Activated naive CD4-positive, alpha-beta T cell treated with anti-CD3 and anti-CD28 coated beads, Interleukin-2, amount 50 U/mL, for 16 hours (primary cell): ENCODE measurements around the gene BCL11A.
A peak's percentile ranks its signal among the peaks of the same experiment; 100 is the strongest.

Experiments
- DNase-seq: peaks from one replicate; pipeline ENCODE4 v3.0.0-alpha.2; 2020

Gene BCL11A

GRCh38 chr2:60558536-60558935 lies 5.1 kb upstream of the BCL11A start:
- no peak for DNase-seq

GRCh38 chr2:60557486-60557864 lies 4.0 kb upstream of the BCL11A start:
- no peak for DNase-seq

- no peak for DNase-seq
Observed at GRCh38 chr2:60556576-60557485, 3.4 kb upstream of the BCL11A start.

DNA sequence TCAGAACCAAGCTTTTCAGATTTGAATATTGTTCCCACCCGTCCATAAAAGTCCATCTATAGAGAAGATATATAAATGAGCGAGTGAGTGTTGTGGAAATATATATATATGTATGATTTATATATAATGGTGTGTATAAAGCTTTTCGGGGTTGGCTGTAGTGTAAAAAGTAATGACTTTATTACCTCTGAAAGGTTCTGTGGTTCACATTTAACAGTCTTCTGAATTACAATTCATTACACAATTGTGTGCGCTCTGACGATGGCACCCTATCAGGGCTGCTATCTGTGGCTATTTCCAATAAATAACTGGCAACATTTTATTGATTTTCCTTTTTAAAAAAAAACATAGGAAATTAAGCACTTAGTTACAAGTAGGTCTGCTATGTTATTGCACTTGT lies 2.7 kb upstream of the BCL11A start:
- DNase-seq, result no peak

DNA sequence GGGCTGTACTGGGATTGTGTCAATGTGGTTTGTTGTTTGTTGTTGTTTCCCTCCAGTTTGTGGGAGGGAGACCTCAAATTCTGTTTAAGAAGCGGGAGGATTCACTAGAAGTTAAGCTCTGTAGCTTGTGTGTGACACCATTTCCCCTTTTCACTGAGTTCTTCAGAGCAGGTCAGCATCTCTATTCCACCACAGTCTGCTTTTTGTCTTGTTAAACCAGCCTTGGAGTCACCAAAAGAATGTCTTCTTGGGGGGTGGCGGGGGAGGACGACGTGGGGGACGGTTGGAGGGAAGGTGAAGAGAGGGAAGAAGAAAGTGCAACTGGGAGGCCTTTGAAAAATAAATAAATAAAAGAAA lies 2.3 kb upstream of the BCL11A start:
- no peak for DNase-seq

DNA sequence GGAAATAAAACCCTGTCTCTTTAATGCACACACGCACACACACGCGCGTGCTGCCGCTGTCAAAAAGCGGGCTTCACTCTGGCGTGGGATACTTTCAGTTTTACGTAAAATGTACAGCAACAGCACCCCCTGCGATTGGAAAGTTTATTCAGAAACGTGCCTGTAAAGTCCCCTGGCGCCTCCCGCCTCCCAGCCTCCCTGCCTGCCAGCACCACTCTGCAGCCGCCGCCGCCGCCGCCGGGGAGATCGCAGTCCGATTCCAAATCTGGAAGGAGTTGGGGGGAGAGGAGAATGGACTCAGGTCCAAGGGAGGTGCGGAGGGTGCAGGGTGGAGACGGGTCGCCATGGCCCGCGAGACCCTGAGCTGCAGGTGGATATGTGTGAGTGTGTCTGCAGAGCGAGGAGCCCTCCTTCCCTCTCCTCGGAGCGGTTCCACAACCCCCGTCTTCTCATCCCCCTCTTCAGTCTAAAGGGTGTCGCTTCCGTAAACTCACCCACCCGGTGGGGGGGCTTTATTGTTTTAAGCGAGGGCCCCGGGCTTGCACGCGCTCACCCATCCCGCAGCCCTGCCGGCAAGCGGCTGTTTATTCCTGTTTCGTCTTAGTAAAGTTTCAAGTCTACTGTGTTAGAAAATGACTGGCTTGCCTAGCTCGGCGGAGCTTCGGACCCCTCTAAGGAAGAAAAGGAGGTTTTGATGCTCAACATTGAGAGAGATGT lies 1.8 kb upstream of the BCL11A start:
- peak; percentile 59 for DNase-seq

DNA sequence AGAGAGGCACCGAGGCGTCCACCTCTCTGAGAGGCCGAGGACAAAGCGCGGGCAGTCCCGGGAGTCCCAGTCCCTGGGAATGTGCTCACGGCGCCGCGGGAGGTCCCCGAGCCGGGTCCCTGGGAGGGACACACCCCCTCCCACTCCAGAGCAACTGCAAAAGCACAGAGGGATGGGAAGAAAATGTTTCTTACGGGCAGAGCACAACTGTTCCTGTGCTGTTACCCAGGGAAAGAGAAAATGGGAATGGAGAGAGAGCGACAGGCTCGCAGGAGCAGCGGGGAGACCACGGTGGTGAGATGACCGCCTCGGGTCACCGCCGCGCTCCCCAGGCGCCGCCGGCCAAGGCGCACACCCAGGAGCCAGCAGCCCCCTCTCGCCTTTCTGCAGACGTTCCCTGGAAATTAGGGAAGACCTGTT lies 1.2 kb upstream of the BCL11A start:
- DNase-seq, result no peak

- DNase-seq, result peak; percentile 15
Observed at GRCh38 chr2:60554074-60554645, 706 bp upstream of the BCL11A start.

- no peak for DNase-seq
Observed at GRCh38 chr2:60552851-60553494, 481 bp downstream of the BCL11A start.

DNA sequence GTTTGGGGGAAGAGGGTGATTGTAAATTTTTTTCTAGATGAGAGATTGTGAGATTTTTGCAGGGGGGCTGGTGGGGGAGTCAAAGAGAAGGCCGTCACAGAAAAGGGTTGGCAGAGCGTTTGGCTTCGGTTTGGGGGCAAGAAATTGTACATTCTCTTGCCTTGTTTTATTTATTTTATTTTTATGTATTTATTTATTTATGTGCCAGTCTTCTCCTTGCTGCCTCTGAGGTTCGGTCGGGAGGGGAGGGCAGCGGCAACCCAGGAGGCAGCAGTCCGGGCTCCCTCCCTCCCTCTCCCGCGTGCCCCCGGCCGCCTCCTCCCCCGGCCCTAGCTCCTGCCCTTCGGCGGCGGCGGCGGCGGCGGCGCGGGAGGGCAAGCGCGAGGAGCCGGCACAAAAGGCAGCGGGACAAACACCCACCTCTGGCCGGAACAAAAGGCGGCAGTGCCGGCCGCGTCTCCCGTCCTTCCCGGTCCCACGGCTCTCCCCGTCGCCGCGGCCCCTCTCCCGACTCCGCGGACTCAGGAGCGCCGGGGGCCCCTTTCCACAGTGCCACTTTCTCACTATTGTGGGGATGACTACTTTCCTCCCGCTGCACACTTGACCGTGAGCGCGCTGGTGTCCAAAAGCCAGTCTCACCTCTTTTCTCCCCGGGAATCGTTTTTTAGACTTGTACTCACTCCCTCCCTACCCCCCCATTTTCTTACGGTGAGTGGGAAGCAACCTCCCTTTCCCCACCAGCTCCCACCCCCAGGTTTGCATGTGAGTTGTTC lies 1.2 kb downstream of the BCL11A start:
- DNase-seq, result no peak

- peak; percentile 24 for DNase-seq
Observed at GRCh38 chr2:60551240-60552077, 2.0 kb downstream of the BCL11A start.

GRCh38 chr2:60550984-60551239 lies 2.5 kb downstream of the BCL11A start:
- DNase-seq, result no peak

DNA sequence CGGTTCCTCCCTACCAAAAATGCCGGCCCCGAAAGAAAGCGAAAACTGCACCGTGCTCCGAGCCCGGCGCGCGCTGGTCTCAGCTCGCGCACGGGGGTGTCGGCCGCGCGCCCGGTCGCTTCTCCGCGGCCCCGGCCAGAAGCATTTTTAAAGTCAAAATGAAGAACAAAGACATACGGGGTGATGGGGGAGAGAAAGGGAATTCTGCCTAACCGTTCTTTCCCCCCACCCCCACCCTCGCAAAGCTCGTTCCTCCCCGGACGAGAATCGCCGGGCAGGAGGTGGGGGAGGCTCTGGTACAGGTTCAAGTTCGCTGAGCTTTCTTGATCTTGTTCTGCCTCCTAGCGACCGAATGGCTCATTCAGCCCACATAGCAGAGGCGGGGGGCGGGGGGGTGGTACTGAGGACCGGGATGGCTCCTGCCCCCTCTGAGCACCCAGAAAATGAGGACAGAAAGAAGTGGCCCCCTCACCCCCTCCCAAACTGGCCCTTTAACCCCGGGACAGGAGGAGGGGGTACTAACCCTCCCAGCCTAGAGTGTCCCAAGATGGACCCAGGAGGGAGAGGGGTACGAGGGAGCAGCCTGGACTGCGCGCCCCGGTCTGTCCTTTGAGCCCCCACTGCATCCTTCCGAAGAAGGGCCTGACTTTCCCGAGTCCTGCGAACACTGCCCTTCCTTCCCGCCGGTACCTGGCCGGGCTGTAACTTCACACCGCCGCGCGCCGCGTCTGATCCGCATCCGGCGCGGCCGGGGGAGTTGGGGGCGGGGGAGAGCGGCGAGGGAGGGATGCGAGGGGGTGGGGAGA lies 3.1 kb downstream of the BCL11A start:
- DNase-seq, result peak; percentile 41

GRCh38 chr2:60549928-60550177 lies 3.6 kb downstream of the BCL11A start:
- DNase-seq, result no peak

DNA sequence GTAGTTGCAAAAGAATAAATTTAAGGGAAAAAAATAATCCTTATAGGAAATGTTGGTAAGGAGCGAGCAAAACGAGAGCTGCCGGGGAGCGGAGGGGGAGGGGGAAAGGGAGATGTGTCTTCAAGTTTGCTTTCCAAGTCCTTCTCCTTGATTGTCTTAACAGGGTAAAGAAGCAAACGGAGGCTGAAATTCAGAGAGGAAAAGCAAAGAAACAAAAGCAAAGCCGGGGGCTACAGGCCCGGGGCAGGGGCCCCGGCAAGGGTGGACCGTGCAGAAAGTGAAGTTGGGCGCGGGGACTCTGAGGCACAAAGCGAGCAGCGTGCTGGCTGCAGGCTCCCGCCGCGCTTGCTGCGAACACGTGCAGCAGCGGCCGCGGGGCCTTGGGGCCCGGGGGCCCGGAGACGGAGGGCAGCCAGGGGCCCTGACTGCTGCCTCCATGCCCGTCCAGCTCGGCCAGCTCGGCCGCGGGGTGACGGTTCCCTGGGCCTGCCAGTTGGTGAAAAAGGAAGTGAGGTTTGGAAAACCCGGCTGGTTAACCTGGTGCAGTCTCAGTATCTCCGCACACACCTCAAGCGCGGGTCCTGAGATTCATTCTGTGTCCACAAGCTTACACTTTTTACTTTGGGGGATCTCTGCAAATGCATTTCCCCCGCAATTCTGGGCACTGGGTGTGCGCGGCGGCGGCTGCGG lies 4.1 kb downstream of the BCL11A start:
- DNase-seq, result no peak

GRCh38 chr2:60548845-60549237 lies 4.6 kb downstream of the BCL11A start:
- no peak for DNase-seq

DNA sequence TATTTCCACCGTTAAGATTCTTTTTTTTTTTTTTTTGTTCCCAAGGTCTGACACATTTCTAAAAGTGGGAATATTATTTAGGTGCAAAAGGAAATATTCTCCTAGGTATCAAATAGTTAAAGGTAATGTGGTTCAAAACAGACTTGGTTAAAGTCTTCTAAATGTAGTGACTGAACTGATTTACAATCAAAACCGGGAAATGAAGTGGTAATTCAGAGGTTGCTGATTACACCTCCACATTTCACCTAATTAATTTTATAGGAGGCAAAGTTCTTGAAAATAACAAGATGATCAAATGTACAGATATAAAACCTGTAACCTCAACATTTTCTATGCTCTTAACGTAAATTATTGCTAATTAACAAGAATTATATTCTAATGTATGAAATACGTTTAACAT lies 5.1 kb downstream of the BCL11A start:
- DNase-seq, result no peak

DNA sequence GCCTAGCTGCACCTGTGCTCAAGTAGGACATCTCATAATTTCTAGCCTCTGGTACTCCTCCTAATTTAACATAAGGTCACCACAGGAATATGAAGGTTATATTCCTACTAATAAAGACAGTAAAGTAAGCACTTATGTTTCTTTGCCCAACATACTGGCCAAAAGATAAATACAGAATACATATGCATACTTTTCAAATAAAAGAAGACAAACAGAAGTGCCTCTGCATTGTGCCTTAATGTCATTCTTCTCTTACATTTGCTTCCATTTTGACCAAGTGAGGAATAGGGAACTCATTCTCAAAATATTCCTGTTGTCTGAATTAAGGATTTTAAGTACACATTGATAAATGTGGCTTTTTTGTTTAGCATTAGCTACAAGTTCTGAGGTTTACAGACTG lies 5.6 kb downstream of the BCL11A start:
- DNase-seq, result no peak

GRCh38 chr2:60546756-60547420 lies 6.6 kb downstream of the BCL11A start:
- DNase-seq, result no peak

DNA sequence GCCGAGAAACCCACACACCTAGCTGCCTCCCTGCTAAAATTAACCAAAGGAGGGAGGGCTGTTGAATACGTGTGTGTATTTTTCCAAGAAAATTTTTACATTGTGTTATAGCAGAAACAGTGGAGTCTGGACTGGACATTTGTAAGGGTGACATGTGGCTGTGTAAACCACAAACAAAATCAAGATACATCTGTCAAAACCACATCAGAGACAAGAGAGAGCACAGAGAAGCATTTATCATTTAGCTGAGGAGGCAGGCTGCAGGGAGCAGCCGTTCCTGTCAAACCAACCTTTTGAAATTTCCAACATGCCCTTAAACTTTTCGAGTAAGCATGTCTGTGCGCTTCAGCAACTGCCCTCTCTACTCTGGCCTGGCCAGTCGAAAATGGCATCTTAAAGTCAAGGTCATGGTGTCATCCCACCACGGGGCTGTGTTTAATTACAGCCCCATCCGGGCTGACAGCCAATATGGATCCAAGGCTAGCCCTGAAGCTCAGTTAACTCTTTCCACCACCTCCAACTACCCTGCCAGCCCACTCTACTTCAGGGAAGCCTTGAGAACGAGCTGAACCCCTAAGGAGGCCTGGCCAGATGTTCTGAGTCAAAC lies 8.4 kb downstream of the BCL11A start:
- no peak for DNase-seq
